Measurements from ENCODE around the gene COL26A1.

COL26A1 gene

DNA sequence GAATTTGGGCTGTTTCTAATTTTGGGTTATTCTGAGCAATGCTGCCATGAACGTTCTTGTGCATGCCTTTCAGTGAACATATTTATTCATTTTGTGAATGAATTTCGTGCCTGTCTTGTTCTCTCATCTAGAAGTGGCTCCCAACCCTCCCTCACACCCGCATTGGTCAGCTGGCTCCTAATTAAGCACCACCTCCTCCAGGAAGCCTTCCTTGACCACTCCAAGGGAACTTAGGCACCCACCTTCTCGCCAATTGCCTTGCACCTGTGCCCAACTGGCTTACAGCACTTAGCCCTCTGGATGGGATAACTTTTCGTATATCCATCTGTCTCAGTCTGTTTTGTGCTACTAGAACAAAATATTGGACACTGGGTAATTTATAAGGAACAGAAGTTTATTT lies 159.3 kb downstream of the COL26A1 start:
- Histone ChIP-seq H4K5ac (ENCODE audit: low read length) (no peak overlapping the region), H3K4ac (ENCODE audit: low read depth, low read length) (no peak overlapping the region), H3K27ac (ENCODE audit: low read depth, low read length) (no peak overlapping the region), H2AK5ac (ENCODE audit: low read length) (no peak overlapping the region), H3K4me1 (ENCODE audit: control insufficient read depth, low read depth, low read length) (no peaks in the 10 kb centered on the region), H3K4me3 (ENCODE audit: low read length) (no peak overlapping the region), H3K27me3 (ENCODE audit: insufficient read depth, low read length, poor library complexity) (no peaks in the 10 kb centered on the region), H3K36me3 (ENCODE audit: control insufficient read depth, insufficient read depth, low read length) (no peaks in the 10 kb centered on the region), H3K18ac (ENCODE audit: low read length) (no peak overlapping the region), H2BK120ac (ENCODE audit: low read depth, low read length) (no peak overlapping the region), H3K79me2 (ENCODE audit: control insufficient read depth, insufficient read depth, low read length) (no peaks in the 10 kb centered on the region), H3K79me1 (ENCODE audit: low read length) (no peaks in the 10 kb centered on the region), H2BK5ac (ENCODE audit: low read length) (no peak overlapping the region), H3K4me2 (ENCODE audit: low read length) (no peak overlapping the region), H3K56ac (ENCODE audit: low read length) (no peak overlapping the region), H2BK15ac (replicated peaks; ENCODE audit: low read depth) (no peak overlapping the region), H3K9ac (ENCODE audit: low read length) (no peak overlapping the region), H4K8ac (ENCODE audit: low read depth, low read length) (no peak overlapping the region), H3K23ac (ENCODE audit: low read length) (no peak overlapping the region)
- WGBS (ENCODE audit: extremely low coverage, insufficient coverage, low lambda C conversion rate): no CpG with 5 or more reads among the region's 5 CpGs
- no peak for DNase-seq

- no peak overlapping the region for H3K27ac ChIP-seq (ENCODE audit: low read depth, low read length)
- no peak overlapping the region for H4K8ac ChIP-seq (ENCODE audit: low read depth, low read length)
- H3K4ac ChIP-seq (ENCODE audit: low read depth, low read length): no peak overlapping the region
- H3K56ac ChIP-seq (ENCODE audit: low read length): no peak overlapping the region
- H2AK5ac ChIP-seq (ENCODE audit: low read length): no peak overlapping the region
- WGBS (ENCODE audit: extremely low coverage, insufficient coverage, low lambda C conversion rate): no CpG with 5 or more reads among the region's 13 CpGs
- H3K4me2 ChIP-seq (ENCODE audit: low read length): no peak overlapping the region
- no peaks in the 10 kb centered on the region for H3K36me3 ChIP-seq (ENCODE audit: control insufficient read depth, insufficient read depth, low read length)
- no peaks in the 10 kb centered on the region for H3K27me3 ChIP-seq (ENCODE audit: insufficient read depth, low read length, poor library complexity)
- no peak overlapping the region for H3K4me3 ChIP-seq (ENCODE audit: low read length)
- H3K4me1 ChIP-seq (ENCODE audit: control insufficient read depth, low read depth, low read length): no peaks in the 10 kb centered on the region
- no peaks in the 10 kb centered on the region for H3K79me1 ChIP-seq (ENCODE audit: low read length)
- no peak for DNase-seq
- H3K9ac ChIP-seq (ENCODE audit: low read length): no peak overlapping the region
- no peak overlapping the region for H2BK5ac ChIP-seq (ENCODE audit: low read length)
- no peak overlapping the region for H4K5ac ChIP-seq (ENCODE audit: low read length)
- no peaks in the 10 kb centered on the region for H3K79me2 ChIP-seq (ENCODE audit: control insufficient read depth, insufficient read depth, low read length)
- H2BK120ac ChIP-seq (ENCODE audit: low read depth, low read length): no peak overlapping the region
- H3K23ac ChIP-seq (ENCODE audit: low read length): no peak overlapping the region
- H2BK15ac ChIP-seq (replicated peaks; ENCODE audit: low read depth): no peak overlapping the region
- no peak overlapping the region for H3K18ac ChIP-seq (ENCODE audit: low read length)
Observed at GRCh38 chr7:101527844-101528667, 165.4 kb downstream of the COL26A1 start.

DNA sequence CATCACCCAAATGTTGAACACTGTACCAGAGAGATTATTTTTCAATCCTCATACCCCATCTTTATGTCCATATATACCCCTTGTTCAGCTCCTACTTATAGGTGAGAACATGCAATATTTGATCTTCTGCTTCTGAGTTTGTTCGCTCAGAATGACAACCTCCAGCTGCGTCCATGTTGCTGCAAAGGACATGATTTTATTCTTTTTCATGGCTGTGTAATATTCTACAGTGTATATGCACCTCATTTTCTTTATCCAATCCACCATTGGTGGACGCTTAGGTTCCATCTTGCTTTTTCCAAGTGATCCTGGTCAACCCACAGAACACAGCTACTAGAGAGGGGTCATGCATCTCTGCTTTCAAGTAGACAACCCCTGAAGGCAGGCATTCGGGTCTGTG lies 166.9 kb downstream of the COL26A1 start:
- no peak overlapping the region for H3K9ac ChIP-seq (ENCODE audit: low read length)
- no peaks in the 10 kb centered on the region for H3K79me1 ChIP-seq (ENCODE audit: low read length)
- no peak overlapping the region for H2BK15ac ChIP-seq (replicated peaks; ENCODE audit: low read depth)
- H3K4ac ChIP-seq (ENCODE audit: low read depth, low read length): no peak overlapping the region
- H3K27me3 ChIP-seq (ENCODE audit: insufficient read depth, low read length, poor library complexity): no peaks in the 10 kb centered on the region
- no peak overlapping the region for H2BK120ac ChIP-seq (ENCODE audit: low read depth, low read length)
- no peak overlapping the region for H2BK5ac ChIP-seq (ENCODE audit: low read length)
- no peak overlapping the region for H2AK5ac ChIP-seq (ENCODE audit: low read length)
- no peak overlapping the region for H4K8ac ChIP-seq (ENCODE audit: low read depth, low read length)
- H4K5ac ChIP-seq (ENCODE audit: low read length): no peak overlapping the region
- WGBS (ENCODE audit: extremely low coverage, insufficient coverage, low lambda C conversion rate): no CpG with 5 or more reads among the region's 4 CpGs
- DNase-seq: no peak
- no peaks in the 10 kb centered on the region for H3K4me1 ChIP-seq (ENCODE audit: control insufficient read depth, low read depth, low read length)
- no peaks in the 10 kb centered on the region for H3K36me3 ChIP-seq (ENCODE audit: control insufficient read depth, insufficient read depth, low read length)
- H3K4me2 ChIP-seq (ENCODE audit: low read length): no peak overlapping the region
- no peak overlapping the region for H3K23ac ChIP-seq (ENCODE audit: low read length)
- no peak overlapping the region for H3K4me3 ChIP-seq (ENCODE audit: low read length)
- H3K79me2 ChIP-seq (ENCODE audit: control insufficient read depth, insufficient read depth, low read length): no peaks in the 10 kb centered on the region
- no peak overlapping the region for H3K27ac ChIP-seq (ENCODE audit: low read depth, low read length)
- H3K56ac ChIP-seq (ENCODE audit: low read length): no peak overlapping the region
- no peak overlapping the region for H3K18ac ChIP-seq (ENCODE audit: low read length)

GRCh38 chr7:101531726-101532357 lies 169.2 kb downstream of the COL26A1 start:
- no peaks in the 10 kb centered on the region for H3K79me1 ChIP-seq (ENCODE audit: low read length)
- H3K9ac ChIP-seq (ENCODE audit: low read length): no peak overlapping the region
- H3K18ac ChIP-seq (ENCODE audit: low read length): no peak overlapping the region
- H3K79me2 ChIP-seq (ENCODE audit: control insufficient read depth, insufficient read depth, low read length): no peaks in the 10 kb centered on the region
- DNase-seq: no peak
- no peaks in the 10 kb centered on the region for H3K27me3 ChIP-seq (ENCODE audit: insufficient read depth, low read length, poor library complexity)
- H3K56ac ChIP-seq (ENCODE audit: low read length): no peak overlapping the region
- H2AK5ac ChIP-seq (ENCODE audit: low read length): no peak overlapping the region
- no peak overlapping the region for H2BK5ac ChIP-seq (ENCODE audit: low read length)
- no peak overlapping the region for H2BK120ac ChIP-seq (ENCODE audit: low read depth, low read length)
- H3K4me2 ChIP-seq (ENCODE audit: low read length): no peak overlapping the region
- WGBS (ENCODE audit: extremely low coverage, insufficient coverage, low lambda C conversion rate): no CpG with 5 or more reads among the region's 16 CpGs
- no peak overlapping the region for H2BK15ac ChIP-seq (replicated peaks; ENCODE audit: low read depth)
- H4K5ac ChIP-seq (ENCODE audit: low read length): no peak overlapping the region
- no peaks in the 10 kb centered on the region for H3K36me3 ChIP-seq (ENCODE audit: control insufficient read depth, insufficient read depth, low read length)
- H3K4me1 ChIP-seq (ENCODE audit: control insufficient read depth, low read depth, low read length): no peaks in the 10 kb centered on the region
- no peak overlapping the region for H4K8ac ChIP-seq (ENCODE audit: low read depth, low read length)
- H3K4ac ChIP-seq (ENCODE audit: low read depth, low read length): no peak overlapping the region
- H3K27ac ChIP-seq (ENCODE audit: low read depth, low read length): no peak overlapping the region
- no peak overlapping the region for H3K23ac ChIP-seq (ENCODE audit: low read length)
- no peak overlapping the region for H3K4me3 ChIP-seq (ENCODE audit: low read length)

GRCh38 chr7:101532400-101533102 lies 169.9 kb downstream of the COL26A1 start:
- Histone ChIP-seq H3K23ac (ENCODE audit: low read length) (no peak overlapping the region), H3K4me3 (ENCODE audit: low read length) (no peak overlapping the region), H3K36me3 (ENCODE audit: control insufficient read depth, insufficient read depth, low read length) (no peaks in the 10 kb centered on the region), H3K27me3 (ENCODE audit: insufficient read depth, low read length, poor library complexity) (no peaks in the 10 kb centered on the region), H3K4me1 (ENCODE audit: control insufficient read depth, low read depth, low read length) (no peaks in the 10 kb centered on the region), H4K8ac (ENCODE audit: low read depth, low read length) (no peak overlapping the region), H3K4ac (ENCODE audit: low read depth, low read length) (no peak overlapping the region), H3K79me1 (ENCODE audit: low read length) (no peaks in the 10 kb centered on the region), H2AK5ac (ENCODE audit: low read length) (no peak overlapping the region), H2BK5ac (ENCODE audit: low read length) (no peak overlapping the region), H3K9ac (ENCODE audit: low read length) (no peak overlapping the region), H3K4me2 (ENCODE audit: low read length) (no peak overlapping the region), H3K79me2 (ENCODE audit: control insufficient read depth, insufficient read depth, low read length) (no peaks in the 10 kb centered on the region), H2BK15ac (replicated peaks; ENCODE audit: low read depth) (no peak overlapping the region), H3K27ac (ENCODE audit: low read depth, low read length) (no peak overlapping the region), H3K56ac (ENCODE audit: low read length) (no peak overlapping the region), H2BK120ac (ENCODE audit: low read depth, low read length) (no peak overlapping the region), H4K5ac (ENCODE audit: low read length) (no peak overlapping the region), H3K18ac (ENCODE audit: low read length) (no peak overlapping the region)
- no peak for DNase-seq
- WGBS (ENCODE audit: extremely low coverage, insufficient coverage, low lambda C conversion rate): no CpG with 5 or more reads among the region's 4 CpGs

All from mesendoderm (in vitro differentiated cells).